ENCODE data around the gene ZNF701. TPM values are rescaled to one million over a fixed set of nuclear protein-coding genes. Genes with fewer than 3 reads are reported as not detected.

ZNF701 gene
- total and polyA plus RNA-seq, 2 experiments from 2014 or later = 8.5 to 24.7 TPM

GRCh38 chr19:52522551-52522950 is 47.5 kb upstream of the ZNF701 start (continued):
- TF ChIP-seq, protein P1, sequence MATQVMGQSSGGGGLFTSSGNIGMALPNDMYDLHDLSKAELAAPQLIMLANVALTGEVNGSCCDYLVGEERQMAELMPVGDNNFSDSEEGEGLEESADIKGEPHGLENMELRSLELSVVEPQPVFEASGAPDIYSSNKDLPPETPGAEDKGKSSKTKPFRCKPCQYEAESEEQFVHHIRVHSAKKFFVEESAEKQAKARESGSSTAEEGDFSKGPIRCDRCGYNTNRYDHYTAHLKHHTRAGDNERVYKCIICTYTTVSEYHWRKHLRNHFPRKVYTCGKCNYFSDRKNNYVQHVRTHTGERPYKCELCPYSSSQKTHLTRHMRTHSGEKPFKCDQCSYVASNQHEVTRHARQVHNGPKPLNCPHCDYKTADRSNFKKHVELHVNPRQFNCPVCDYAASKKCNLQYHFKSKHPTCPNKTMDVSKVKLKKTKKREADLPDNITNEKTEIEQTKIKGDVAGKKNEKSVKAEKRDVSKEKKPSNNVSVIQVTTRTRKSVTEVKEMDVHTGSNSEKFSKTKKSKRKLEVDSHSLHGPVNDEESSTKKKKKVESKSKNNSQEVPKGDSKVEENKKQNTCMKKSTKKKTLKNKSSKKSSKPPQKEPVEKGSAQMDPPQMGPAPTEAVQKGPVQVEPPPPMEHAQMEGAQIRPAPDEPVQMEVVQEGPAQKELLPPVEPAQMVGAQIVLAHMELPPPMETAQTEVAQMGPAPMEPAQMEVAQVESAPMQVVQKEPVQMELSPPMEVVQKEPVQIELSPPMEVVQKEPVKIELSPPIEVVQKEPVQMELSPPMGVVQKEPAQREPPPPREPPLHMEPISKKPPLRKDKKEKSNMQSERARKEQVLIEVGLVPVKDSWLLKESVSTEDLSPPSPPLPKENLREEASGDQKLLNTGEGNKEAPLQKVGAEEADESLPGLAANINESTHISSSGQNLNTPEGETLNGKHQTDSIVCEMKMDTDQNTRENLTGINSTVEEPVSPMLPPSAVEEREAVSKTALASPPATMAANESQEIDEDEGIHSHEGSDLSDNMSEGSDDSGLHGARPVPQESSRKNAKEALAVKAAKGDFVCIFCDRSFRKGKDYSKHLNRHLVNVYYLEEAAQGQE (IDR thresholded peaks at IDR 0.05; ENCODE audit: unreplicated experiment) = no peak
- no peak for TF ChIP-seq NANOG (IDR thresholded peaks at IDR 0.05; ENCODE audit: borderline replicate concordance)
- TF ChIP-seq, protein P2, sequence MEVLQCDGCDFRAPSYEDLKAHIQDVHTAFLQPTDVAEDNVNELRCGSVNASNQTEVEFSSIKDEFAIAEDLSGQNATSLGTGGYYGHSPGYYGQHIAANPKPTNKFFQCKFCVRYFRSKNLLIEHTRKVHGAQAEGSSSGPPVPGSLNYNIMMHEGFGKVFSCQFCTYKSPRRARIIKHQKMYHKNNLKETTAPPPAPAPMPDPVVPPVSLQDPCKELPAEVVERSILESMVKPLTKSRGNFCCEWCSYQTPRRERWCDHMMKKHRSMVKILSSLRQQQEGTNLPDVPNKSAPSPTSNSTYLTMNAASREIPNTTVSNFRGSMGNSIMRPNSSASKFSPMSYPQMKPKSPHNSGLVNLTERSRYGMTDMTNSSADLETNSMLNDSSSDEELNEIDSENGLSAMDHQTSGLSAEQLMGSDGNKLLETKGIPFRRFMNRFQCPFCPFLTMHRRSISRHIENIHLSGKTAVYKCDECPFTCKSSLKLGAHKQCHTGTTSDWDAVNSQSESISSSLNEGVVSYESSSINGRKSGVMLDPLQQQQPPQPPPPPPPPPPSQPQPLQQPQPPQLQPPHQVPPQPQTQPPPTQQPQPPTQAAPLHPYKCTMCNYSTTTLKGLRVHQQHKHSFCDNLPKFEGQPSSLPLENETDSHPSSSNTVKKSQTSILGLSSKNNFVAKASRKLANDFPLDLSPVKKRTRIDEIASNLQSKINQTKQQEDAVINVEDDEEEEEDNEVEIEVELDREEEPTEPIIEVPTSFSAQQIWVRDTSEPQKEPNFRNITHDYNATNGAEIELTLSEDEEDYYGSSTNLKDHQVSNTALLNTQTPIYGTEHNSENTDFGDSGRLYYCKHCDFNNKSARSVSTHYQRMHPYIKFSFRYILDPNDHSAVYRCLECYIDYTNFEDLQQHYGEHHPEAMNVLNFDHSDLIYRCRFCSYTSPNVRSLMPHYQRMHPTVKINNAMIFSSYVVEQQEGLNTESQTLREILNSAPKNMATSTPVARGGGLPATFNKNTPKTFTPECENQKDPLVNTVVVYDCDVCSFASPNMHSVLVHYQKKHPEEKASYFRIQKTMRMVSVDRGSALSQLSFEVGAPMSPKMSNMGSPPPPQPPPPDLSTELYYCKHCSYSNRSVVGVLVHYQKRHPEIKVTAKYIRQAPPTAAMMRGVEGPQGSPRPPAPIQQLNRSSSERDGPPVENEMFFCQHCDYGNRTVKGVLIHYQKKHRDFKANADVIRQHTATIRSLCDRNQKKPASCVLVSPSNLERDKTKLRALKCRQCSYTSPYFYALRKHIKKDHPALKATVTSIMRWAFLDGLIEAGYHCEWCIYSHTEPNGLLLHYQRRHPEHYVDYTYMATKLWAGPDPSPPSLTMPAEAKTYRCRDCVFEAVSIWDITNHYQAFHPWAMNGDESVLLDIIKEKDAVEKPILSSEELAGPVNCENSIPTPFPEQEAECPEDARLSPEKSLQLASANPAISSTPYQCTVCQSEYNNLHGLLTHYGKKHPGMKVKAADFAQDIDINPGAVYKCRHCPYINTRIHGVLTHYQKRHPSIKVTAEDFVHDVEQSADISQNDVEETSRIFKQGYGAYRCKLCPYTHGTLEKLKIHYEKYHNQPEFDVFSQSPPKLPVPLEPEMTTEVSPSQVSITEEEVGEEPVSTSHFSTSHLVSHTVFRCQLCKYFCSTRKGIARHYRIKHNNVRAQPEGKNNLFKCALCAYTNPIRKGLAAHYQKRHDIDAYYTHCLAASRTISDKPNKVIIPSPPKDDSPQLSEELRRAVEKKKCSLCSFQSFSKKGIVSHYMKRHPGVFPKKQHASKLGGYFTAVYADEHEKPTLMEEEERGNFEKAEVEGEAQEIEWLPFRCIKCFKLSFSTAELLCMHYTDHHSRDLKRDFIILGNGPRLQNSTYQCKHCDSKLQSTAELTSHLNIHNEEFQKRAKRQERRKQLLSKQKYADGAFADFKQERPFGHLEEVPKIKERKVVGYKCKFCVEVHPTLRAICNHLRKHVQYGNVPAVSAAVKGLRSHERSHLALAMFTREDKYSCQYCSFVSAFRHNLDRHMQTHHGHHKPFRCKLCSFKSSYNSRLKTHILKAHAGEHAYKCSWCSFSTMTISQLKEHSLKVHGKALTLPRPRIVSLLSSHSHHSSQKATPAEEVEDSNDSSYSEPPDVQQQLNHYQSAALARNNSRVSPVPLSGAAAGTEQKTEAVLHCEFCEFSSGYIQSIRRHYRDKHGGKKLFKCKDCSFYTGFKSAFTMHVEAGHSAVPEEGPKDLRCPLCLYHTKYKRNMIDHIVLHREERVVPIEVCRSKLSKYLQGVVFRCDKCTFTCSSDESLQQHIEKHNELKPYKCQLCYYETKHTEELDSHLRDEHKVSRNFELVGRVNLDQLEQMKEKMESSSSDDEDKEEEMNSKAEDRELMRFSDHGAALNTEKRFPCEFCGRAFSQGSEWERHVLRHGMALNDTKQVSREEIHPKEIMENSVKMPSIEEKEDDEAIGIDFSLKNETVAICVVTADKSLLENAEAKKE (CRISPR knock-in tag; IDR thresholded peaks at IDR 0.05) = no peak

GRCh38 chr19:52524086-52524485 is 46.0 kb upstream of the ZNF701 start:
- no peak overlapping the region; the same call in 1 of the 2 replicates for H3K27ac ChIP-seq (ENCODE audit: low read depth)
- Mint-ChIP-seq H3K4me3 (no peak overlapping the region), H3K27ac (no peak overlapping the region), H3K36me3 (ENCODE audit: low read depth) (no peaks in the 10 kb centered on the region; the same call in 2 of the 3 replicates), H3K4me1 (peaks cover 32% of the 10 kb centered on the region), H3K9me3 (no peaks in the 10 kb centered on the region; the same call in 1 of the 3 replicates), H3K27me3 (ENCODE audit: insufficient read depth, low read depth, poor library complexity) (peaks cover 15% of the 10 kb centered on the region)
- no peaks in the 10 kb centered on the region; the same call in 1 of the 2 replicates for H4K20me1 ChIP-seq (replicated peaks; ENCODE audit: insufficient read depth)
- H3K4me1 ChIP-seq (ENCODE audit: insufficient read depth) = peaks cover 36% of the 10 kb centered on the region
- TF ChIP-seq JUNB (IDR thresholded peaks at IDR 0.05; ENCODE audit: unreplicated experiment) = no peak
- no peak for TF ChIP-seq ZNF114 (CRISPR knock-in tag; IDR thresholded peaks at IDR 0.05)
- TF ChIP-seq, protein P3, sequence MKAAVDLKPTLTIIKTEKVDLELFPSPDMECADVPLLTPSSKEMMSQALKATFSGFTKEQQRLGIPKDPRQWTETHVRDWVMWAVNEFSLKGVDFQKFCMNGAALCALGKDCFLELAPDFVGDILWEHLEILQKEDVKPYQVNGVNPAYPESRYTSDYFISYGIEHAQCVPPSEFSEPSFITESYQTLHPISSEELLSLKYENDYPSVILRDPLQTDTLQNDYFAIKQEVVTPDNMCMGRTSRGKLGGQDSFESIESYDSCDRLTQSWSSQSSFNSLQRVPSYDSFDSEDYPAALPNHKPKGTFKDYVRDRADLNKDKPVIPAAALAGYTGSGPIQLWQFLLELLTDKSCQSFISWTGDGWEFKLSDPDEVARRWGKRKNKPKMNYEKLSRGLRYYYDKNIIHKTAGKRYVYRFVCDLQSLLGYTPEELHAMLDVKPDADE (IDR thresholded peaks at IDR 0.05) = no peak
- H3F3A ChIP-seq (replicated peaks; ENCODE audit: low read depth) = peaks cover 7% of the 10 kb centered on the region
- no peaks in the 10 kb centered on the region for H3K36me3 ChIP-seq (ENCODE audit: insufficient read depth)
- H2AFZ ChIP-seq = no peak overlapping the region
- no peak overlapping the region for H3K4me2 ChIP-seq
- no peak for DNase-seq (ENCODE audit: low spot score)
- no peak overlapping the region for H3K4me3 ChIP-seq
- no peaks in the 10 kb centered on the region for H3K9me2 ChIP-seq (ENCODE audit: insufficient read depth)
- peaks cover 7% of the 10 kb centered on the region; the same call in 1 of the 2 replicates for H3K79me2 ChIP-seq (replicated peaks; ENCODE audit: insufficient read depth)
- no peak for ATAC-seq
- H3K27me3 ChIP-seq (ENCODE audit: insufficient read depth) = no peaks in the 10 kb centered on the region

Data from GM23338 (cell line).